PFSK-1 (cell line): ENCODE measurements around the gene CTDSPL.

Experiments
- FOXP2 ChIP-seq: optimal IDR thresholded peaks from 2 replicates; pipeline ENCODE3; 2011; ENCODE audit warnings: borderline replicate concordance, control low read depth, inconsistent platforms; ENCODE audit not compliant: insufficient read depth; ENCODE audit errors: extremely low read length, extremely low read depth
- POLR2AphosphoS5 ChIP-seq: IDR thresholded peaks from 2 replicates; pipeline ENCODE4 v1.6.1; 2012; ENCODE audit warnings: low read depth, mild to moderate bottlenecking, control low read depth, low read length, moderate library complexity
- REST ChIP-seq, 2 experiments: IDR thresholded peaks; 2 replicates each; pipeline versions ENCODE4 v1.6.1 to v1.8.0; 2011 to 2012; ENCODE audit warnings: low read depth in 2 of 2, low read length in 2 of 2, control low read depth in 1 of 2, inconsistent platforms in 1 of 2, mild to moderate bottlenecking in 1 of 2, moderate library complexity in 1 of 2; ENCODE audit not compliant: insufficient read depth in 1 of 2
- SIN3A ChIP-seq: IDR thresholded peaks from 2 replicates; pipeline ENCODE4 v1.6.1; 2012; ENCODE audit warnings: mild to moderate bottlenecking, low read length, moderate library complexity, borderline replicate concordance; ENCODE audit not compliant: insufficient read depth
- TAF1 ChIP-seq: IDR thresholded peaks from 2 replicates; pipeline ENCODE4 v1.6.1; 2012; ENCODE audit warnings: low read length, control low read depth, borderline replicate concordance; ENCODE audit not compliant: insufficient read depth

Gene CTDSPL

GRCh38 chr3:37986479-37987314, 125.0 kb downstream of the CTDSPL start:
- no peak for TF ChIP-seq REST (IDR thresholded peaks at IDR 0.05; ENCODE audit: insufficient read depth in 1 of 2, low read depth in 2 of 2, low read length in 2 of 2)
- TF ChIP-seq TAF1, result no peak
- TF ChIP-seq POLR2AphosphoS5, result no peak
- no peak for TF ChIP-seq FOXP2
- TF ChIP-seq SIN3A, result no peak

GRCh38 chr3:37987315-37987697, 125.6 kb downstream of the CTDSPL start:
- no peak for TF ChIP-seq SIN3A
- TF ChIP-seq FOXP2, result no peak
- no peak for TF ChIP-seq POLR2AphosphoS5
- TF ChIP-seq TAF1, result no peak
- TF ChIP-seq REST (IDR thresholded peaks at IDR 0.05; ENCODE audit: insufficient read depth in 1 of 2, low read depth in 2 of 2, low read length in 2 of 2), result no peak

- TF ChIP-seq SIN3A, result no peak
- TF ChIP-seq POLR2AphosphoS5, result no peak
- no peak for TF ChIP-seq REST (IDR thresholded peaks at IDR 0.05; ENCODE audit: insufficient read depth in 1 of 2, low read depth in 2 of 2, low read length in 2 of 2)
- TF ChIP-seq FOXP2, result no peak
- TF ChIP-seq TAF1, result no peak
Observed at GRCh38 chr3:37987751-37988179, 126.1 kb downstream of the CTDSPL start.

GRCh38 chr3:37988931-37989525, 127.3 kb downstream of the CTDSPL start:
- TF ChIP-seq TAF1 (no peak), POLR2AphosphoS5 (no peak), SIN3A (no peak), FOXP2 (no peak), REST (IDR thresholded peaks at IDR 0.05; ENCODE audit: insufficient read depth in 1 of 2, low read depth in 2 of 2, low read length in 2 of 2) (no peak)
